ENCODE data around the gene HOXD13.

HOXD13 gene

GRCh38 chr2:176092270-176093144 lies at the start of gene HOXD13:
Gene HOXD13, plus strand, starts transcription at chr2:176092721. Its CDS starts 170 bp downstream, at chr2:176092891.
- no peak for DNase-seq

DNA sequence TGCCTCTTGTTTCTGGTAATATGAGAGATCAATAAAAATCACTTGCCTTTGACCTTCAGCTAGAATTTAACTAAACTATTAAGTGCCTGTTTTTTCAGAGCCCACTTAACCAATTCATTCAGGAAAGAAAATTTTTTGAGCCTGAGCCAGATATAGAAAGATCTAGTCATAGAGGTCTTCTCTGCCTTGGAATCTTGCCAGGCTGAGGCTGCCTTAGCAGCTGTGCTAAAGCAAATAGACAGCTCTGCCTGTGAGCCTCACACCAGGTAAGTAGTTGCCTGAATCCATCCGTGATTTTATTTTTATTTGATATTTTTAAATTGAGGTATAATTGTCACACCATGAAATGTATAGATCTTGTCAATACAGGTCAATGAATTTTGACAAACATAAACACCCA lies 36.1 kb upstream of the HOXD13 start:
- DNase-seq: no peak

GRCh38 chr2:176063958-176064357 lies 28.6 kb upstream of the HOXD13 start:
- DNase-seq: no peak

GRCh38 chr2:176066645-176067588 lies 25.6 kb upstream of the HOXD13 start:
- no peak for DNase-seq

GRCh38 chr2:176067589-176068418 lies 24.7 kb upstream of the HOXD13 start:
- no peak for DNase-seq

GRCh38 chr2:176068419-176068832 lies 24.1 kb upstream of the HOXD13 start:
- no peak for DNase-seq

DNA sequence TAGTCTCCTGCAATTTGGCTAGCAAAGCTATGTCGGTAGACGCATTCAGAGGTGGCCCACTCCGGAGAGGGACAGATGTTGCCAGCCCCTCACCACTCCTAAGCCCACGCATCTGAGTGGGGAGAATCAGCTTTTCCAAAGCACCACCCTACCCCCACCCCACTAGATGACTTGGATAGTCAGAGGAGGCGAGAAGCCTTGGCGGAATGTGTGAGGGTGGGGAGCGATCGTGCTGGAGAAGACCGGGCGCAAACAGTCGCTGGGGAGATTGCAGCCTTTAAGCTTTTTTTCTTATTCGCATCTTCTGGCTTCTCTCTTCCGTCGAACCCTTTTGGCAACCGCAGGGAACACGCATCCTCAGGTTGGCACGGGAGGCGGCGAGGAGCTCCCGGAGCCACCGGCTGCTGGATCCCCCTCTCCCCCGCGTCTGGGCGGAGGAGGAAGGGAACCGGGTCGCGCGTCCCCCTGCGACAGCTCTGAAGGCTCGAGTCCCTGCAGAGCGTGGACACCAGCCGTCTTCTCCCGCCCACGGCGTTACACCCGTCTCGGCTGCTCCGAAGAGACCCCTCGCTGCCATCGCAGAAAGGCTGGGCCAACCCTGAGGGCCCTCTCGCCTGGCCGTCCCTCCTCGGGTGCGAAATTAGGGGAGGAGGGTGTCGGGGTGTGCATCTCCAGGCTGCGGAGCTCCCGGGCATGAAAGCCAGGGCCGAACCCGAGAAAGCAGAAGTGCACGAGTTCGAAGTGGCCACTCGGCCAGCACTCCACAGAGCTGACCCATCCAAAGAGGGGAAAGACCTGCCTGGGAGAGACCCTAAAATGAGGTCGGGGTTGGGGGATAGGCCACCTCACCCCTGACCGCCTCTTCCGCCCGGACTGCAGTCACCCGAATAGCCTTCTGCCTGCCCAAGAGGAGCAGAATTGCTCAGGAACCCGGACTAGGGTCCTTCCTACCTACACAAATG lies 20.9 kb upstream of the HOXD13 start:
- no peak for DNase-seq

- DNase-seq: no peak
Observed at GRCh38 chr2:176072292-176072669, 20.2 kb upstream of the HOXD13 start.

GRCh38 chr2:176072951-176073904 lies 19.3 kb upstream of the HOXD13 start:
- no peak for DNase-seq

GRCh38 chr2:176074919-176075425 lies 17.5 kb upstream of the HOXD13 start:
- DNase-seq: no peak

DNA sequence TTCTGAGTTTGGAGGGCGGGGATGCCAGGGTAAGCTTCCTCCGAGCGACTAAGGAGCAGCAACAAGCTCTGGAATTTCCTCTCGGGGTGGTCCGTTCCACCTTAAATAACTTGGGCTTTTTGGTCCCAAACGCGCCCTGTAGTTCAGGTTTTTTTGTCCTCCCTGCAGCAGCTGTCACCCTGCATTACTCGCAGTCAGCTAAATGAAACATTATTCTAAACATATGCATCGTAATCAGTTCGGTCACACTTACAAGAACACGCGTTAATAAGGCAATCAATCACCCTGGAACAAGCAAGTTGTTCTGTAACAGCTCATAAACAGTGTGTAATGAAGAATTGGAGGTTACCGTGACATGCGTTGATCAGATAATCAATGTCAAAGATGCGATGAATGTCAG lies 17.0 kb upstream of the HOXD13 start:
- no peak for DNase-seq

- no peak for DNase-seq
Observed at GRCh38 chr2:176076063-176076462, 16.5 kb upstream of the HOXD13 start.

DNA sequence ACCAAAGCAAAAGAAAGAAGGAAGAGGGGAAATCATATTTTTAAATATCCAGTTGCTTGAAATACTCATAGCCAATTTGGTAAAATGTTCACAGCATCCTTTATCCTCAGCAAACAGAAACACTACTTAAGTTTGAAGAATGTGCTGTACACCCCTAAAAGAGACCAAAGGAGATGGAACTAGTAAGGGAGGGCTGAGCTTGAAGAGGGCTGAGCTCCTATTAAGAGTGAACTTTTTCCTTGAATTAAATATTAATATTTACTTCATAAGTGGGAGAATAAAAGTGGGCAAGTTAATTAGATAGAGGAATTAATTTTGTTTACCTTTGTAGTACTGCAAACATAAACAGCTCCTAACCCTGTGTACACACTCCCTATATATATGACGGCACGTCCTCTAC lies 15.7 kb upstream of the HOXD13 start:
- DNase-seq: no peak

GRCh38 chr2:176078541-176079284 lies 13.8 kb upstream of the HOXD13 start:
- DNase-seq: no peak

DNA sequence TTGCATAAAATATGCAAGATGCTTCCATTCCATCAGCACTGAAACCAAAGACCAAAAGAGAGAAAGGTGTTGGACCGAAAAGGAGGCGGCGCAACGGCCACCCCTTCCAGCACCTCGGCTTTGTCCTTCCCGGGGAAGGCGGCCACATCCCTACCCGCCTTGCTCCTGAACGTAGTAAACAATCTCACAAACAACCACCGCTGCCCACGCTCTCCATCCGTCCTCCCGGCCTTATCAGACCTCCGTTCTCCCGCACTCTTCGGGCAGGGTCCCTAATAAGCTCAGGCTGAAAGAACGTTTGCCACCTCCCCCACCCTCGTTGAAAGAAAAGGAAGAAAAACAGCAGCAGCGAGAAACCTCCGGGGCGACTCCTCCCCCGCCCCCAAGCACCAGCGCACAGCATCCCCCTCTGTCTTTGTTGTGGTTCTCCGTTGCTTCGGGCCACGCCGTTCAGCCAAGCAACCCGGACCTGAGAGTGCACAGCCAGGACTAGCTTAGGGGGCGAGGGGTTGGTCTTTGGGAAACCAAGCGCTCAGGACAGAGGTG lies 13.2 kb upstream of the HOXD13 start:
- no peak for DNase-seq

DNA sequence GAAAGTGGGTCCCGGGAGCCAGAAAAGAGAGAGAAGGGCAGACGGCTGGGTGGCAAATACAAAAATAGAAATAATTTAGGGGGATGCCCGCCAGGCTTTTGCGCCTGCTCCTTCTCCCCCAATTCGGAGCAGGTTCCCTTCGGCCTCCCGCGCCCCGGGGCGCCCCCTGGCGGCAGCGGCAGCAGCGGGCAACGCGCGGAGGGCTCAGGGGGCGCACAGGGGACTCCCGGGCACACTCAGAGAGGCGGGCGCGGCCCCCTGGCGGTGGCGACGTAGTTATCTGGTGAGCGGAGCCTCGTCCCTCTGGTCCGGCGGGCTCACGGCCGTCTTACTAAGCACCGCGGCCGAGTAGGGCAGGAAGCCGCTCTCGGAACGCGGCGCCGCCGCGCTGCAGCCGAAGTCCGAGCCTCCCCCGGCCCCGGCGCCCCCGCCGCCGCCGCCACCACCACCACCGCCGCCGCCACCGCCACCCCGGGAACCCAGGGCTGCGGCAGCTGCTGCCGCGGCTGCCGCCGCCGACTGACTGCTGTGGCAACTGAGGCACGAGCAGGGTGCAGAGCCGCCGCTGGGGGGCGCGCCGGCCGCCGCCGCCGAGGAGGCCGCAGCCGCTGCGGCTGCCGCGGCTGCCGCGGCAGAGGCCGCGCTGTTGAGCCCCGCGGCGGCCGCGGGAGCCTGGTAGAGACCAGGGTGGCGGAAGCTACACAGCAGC lies 12.5 kb upstream of the HOXD13 start:
- DNase-seq: no peak

DNA sequence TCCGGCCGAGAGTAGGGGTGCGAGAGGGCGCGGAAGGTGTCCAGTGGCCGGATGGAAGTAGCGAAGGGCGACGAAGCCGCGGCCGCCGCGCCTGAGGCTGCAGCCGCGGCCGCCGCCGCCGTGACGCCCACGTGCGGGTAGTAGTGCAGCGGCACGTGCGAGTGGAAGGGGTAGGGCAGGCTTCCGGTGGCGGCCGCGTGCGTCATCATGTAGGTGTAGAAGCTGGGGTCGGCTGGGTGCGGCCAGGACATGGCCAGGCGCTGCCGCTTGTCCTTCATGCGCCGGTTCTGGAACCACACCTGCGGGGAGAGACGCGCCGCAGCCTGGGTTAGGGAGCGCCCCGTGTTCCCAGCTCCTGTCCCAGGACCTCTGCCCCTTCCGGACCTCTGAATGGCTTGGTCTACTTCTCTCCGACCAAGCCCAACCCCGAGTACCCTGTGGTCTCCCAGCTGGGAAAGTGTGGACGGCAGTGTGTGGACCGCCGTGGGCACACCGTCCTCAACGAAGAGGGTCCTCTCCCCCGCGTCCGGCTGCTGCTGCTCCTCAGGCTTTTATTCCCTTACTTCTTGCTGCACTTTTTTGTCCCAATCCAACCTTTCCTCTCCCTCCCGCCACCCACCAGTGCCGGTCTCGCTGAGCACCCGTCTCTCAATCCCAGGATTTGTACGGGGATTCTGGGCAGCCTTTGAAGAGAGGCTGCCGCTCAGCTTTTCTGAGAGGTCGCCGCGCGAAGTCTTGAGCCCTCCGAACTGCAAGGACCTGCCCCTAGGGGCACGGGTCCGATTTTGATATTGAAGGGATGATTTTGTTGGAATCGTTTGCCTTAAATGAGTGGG lies 11.8 kb upstream of the HOXD13 start:
- DNase-seq: no peak

Measured in activated naive CD4-positive, alpha-beta T cell (primary cell).